Naive B cell (primary cell): ENCODE results near the gene SSR4. TPM values are rescaled to one million over a fixed set of nuclear protein-coding genes. Genes with fewer than 3 reads are reported as not detected.

Experiments used
- ATAC-seq, 2 donors: fragments of 150-1000 bp; cut with Tn5 transposase; 2 replicates each; pipeline ENCODE4 v1.10.0; 2021; ENCODE audit warnings: low read depth in 2 of 2, mild to moderate bottlenecking in 2 of 2, moderate library complexity in 2 of 2
- DNase-seq: peaks from one replicate; pipeline ENCODE4 v3.0.0; 2022
- H3K27ac Mint-ChIP-seq, 6 donors: one replicate each; pipeline ENCODE4 v1.8.0; 2020 to 2022; ENCODE audit warnings: mild to moderate bottlenecking in 6 of 6, mixed read lengths in 6 of 6, moderate library complexity in 5 of 6, inconsistent platforms in 2 of 6
- H3K27me3 Mint-ChIP-seq, 3 donors: one replicate each; pipeline ENCODE4 v1.8.0; 2021 to 2022; ENCODE audit warnings: mixed read lengths in 3 of 3, mild to moderate bottlenecking in 1 of 3
- H3K36me3 Mint-ChIP-seq, 2 donors: one replicate each; pipeline ENCODE4 v1.8.0; 2020 to 2022; ENCODE audit warnings: mixed read lengths in 2 of 2, inconsistent platforms in 1 of 2, mild to moderate bottlenecking in 1 of 2
- H3K4me1 Mint-ChIP-seq, 3 donors: one replicate each; pipeline ENCODE4 v1.8.0; 2020 to 2022; ENCODE audit warnings: mixed read lengths in 3 of 3, inconsistent platforms in 1 of 3, mild to moderate bottlenecking in 1 of 3, moderate library complexity in 1 of 3
- H3K4me3 Mint-ChIP-seq, 8 donors: one replicate each; pipeline ENCODE4 v1.8.0; 2020 to 2022; ENCODE audit warnings: mild to moderate bottlenecking in 8 of 8, mixed read lengths in 8 of 8, moderate library complexity in 8 of 8, inconsistent platforms in 2 of 8
- H3K9me3 Mint-ChIP-seq, 7 donors: one replicate each; pipeline ENCODE4 v1.8.0; 2020 to 2022; ENCODE audit warnings: mixed read lengths in 7 of 7, mild to moderate bottlenecking in 5 of 7, inconsistent platforms in 2 of 7, moderate library complexity in 1 of 7
- polyA plus RNA-seq, 6 donors: library from polyadenylated mRNA; unstranded; fragments of 300-500 nt; fragmentation: Illumina TruSeq; gene quantifications; one replicate each; pipeline ENCODE4 v1.2.3, GENCODE V29; 2021; ENCODE audit warnings: low read depth in 6 of 6

Gene SSR4
- polyA plus RNA-seq, 6 donors from 2014 or later = 308 to 413 (median 364) TPM

DNA sequence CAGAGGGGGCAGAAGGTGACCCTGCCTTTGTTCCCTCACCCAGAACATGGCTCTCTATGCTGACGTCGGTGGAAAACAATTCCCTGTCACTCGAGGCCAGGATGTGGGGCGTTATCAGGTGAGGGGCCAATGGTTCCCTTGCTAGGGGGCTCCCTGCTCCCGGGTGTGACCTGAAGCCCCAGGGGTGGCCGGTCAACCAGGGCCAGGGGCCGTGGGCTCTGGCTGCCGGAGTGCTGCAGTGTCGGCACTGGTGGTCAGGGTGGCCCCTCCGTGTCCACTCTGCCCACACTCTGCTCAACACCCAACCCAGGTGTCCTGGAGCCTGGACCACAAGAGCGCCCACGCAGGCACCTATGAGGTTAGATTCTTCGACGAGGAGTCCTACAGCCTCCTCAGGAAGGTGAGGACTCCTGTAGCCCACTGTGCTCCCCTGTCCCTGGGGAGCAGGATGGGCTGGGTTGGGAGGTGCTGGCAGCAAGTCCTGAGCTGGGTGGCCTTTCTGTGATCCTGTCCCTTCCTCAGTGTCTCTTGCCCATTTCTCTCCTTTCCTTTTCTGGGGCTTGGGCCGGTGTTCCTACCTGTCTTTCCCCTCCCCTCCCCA lies 3.0 kb downstream of the SSR4 start:
- H3K4me1 Mint-ChIP-seq = peaks cover 16 to 25% (median 21%) of the 10 kb centered on the region in 3 donors
- H3K36me3 Mint-ChIP-seq = peaks cover 0 to 7% of the 10 kb centered on the region in 2 donors
- DNase-seq = no peak
- peaks cover 0 to 5% (median 0%) of the 10 kb centered on the region in 7 donors for H3K9me3 Mint-ChIP-seq
- H3K4me3 Mint-ChIP-seq = peak overlapping the region in 2 of 8 donors; percentile 6 to 29
- no peak overlapping the region for H3K27ac Mint-ChIP-seq
- no peak for ATAC-seq
- H3K27me3 Mint-ChIP-seq = no peaks in the 10 kb centered on the region

DNA sequence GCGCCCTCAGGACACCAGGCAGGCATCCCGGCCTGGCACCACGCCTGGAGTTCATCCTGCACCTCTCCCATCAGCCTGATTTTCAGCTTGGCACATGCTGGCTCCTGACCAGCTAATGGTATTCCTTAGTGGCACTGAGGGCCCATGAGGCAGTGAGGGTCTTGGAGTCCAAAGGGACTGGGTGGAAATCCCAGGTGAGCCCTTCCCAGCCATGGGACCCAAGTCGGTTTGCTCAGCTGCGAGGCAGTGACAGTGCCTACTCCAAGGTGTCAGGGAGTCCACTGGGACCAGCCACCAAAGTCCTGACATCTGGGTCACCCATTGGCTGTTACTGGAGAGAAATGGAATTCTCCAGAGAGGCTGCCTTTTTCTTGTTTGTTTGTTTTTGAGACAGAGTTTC lies 4.9 kb downstream of the SSR4 start:
- peaks cover 10 to 16% (median 12%) of the 10 kb centered on the region in 3 donors for H3K4me1 Mint-ChIP-seq
- peaks cover 0 to 5% (median 0%) of the 10 kb centered on the region in 7 donors for H3K9me3 Mint-ChIP-seq
- H3K27me3 Mint-ChIP-seq = no peaks in the 10 kb centered on the region
- no peak overlapping the region for H3K4me3 Mint-ChIP-seq
- no peak overlapping the region for H3K27ac Mint-ChIP-seq
- ATAC-seq (no peak), DNase-seq (no peak)
- H3K36me3 Mint-ChIP-seq = peaks cover 0 to 7% of the 10 kb centered on the region in 2 donors

DNA sequence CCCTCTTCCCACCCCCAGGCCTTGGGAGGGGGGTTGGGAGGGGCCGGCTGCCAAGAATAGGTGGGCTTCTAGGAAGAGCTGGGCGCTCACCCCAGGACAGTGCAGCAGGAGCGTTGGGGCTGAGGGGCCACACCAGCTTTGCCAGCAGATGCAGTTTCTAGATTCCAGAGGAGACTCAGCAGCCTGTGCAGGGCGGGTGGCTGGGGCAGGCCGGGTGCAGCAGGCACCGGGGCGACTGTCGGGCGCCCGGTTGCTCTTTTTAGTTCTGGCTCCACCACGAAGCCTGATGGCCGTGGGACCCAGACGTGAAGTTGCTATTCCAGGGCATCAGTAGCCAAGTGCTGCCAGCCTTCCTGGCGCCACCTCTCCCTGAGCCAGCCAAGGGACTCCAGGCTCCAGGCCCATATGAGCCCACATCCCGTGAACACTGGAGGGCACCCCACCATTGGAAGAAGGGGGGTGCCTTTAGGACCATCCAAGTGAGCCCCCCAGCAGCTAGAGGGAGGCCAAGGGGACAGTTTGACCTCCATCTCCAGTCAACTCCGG lies 5.8 kb downstream of the SSR4 start:
- Mint-ChIP-seq H3K27ac (no peak overlapping the region), H3K36me3 (peaks cover 0 to 7% of the 10 kb centered on the region in 2 donors), H3K27me3 (no peaks in the 10 kb centered on the region), H3K4me3 (no peak overlapping the region), H3K4me1 (peaks cover 6 to 13% (median 7%) of the 10 kb centered on the region in 3 donors), H3K9me3 (peaks cover 0 to 5% (median 0%) of the 10 kb centered on the region in 7 donors)
- DNase-seq (no peak), ATAC-seq (no peak)

- DNase-seq (no peak), ATAC-seq (no peak)
- peaks cover 0 to 7% of the 10 kb centered on the region in 2 donors for H3K36me3 Mint-ChIP-seq
- peaks cover 0 to 5% (median 0%) of the 10 kb centered on the region in 7 donors for H3K9me3 Mint-ChIP-seq
- no peak overlapping the region for H3K4me3 Mint-ChIP-seq
- no peak overlapping the region for H3K27ac Mint-ChIP-seq
- peaks cover 6 to 13% (median 7%) of the 10 kb centered on the region in 3 donors for H3K4me1 Mint-ChIP-seq
- no peaks in the 10 kb centered on the region for H3K27me3 Mint-ChIP-seq
Measured at GRCh38 chrX:153800746-153801145, 6.3 kb downstream of the SSR4 start.

- H3K27ac Mint-ChIP-seq = no peak overlapping the region
Measured at GRCh38 chrX:153801669-153802068, 7.2 kb downstream of the SSR4 start.

DNA sequence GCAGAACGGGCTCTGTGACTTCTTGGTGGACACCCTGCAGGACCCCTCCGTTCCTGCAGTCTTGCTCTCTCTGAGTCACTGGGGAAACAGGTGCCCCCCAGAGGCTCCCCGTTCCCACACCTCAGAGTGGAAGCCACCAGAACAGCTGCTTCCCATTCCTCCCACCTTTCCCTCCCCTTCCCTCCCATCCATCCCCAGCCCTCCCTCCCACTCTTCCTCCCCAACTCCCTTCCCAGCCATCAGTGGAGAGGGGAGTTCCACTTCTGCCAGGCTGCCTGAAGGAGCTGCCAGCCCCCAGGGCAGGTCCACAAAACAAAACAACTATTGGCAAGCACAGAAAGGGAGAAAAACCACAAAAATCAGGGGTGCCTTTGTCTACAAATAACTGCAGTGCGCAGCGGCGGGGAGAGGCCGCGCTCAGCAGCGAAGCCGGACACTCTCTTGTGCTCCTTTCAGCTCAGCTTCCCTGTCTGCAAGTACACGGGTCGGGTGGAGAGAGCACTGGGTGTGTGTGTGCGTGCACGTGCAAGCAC lies 8.1 kb downstream of the SSR4 start:
- ATAC-seq (no peak), DNase-seq (no peak)
- Mint-ChIP-seq H3K4me1 (no peaks in the 10 kb centered on the region), H3K27me3 (peaks cover 0 to 2% (median 0%) of the 10 kb centered on the region in 3 donors), H3K9me3 (peaks cover 0 to 2% (median 0%) of the 10 kb centered on the region in 7 donors), H3K4me3 (no peak overlapping the region), H3K36me3 (peaks cover 0 to 7% of the 10 kb centered on the region in 2 donors), H3K27ac (peak overlapping the region in 2 of 6 donors; percentile 42 to 54)

More at GRCh38 chrX:153801669-153802068, 7.2 kb downstream of the SSR4 start:
- H3K36me3 Mint-ChIP-seq = peaks cover 0 to 7% of the 10 kb centered on the region in 2 donors
- peak overlapping the region in 1 of 8 donors; percentile 56 for H3K4me3 Mint-ChIP-seq
- H3K9me3 Mint-ChIP-seq = peaks cover 0 to 2% (median 0%) of the 10 kb centered on the region in 7 donors
- ATAC-seq (no peak), DNase-seq (no peak)
- peaks cover 0 to 4% (median 0%) of the 10 kb centered on the region in 3 donors for H3K4me1 Mint-ChIP-seq
- no peaks in the 10 kb centered on the region for H3K27me3 Mint-ChIP-seq

DNA sequence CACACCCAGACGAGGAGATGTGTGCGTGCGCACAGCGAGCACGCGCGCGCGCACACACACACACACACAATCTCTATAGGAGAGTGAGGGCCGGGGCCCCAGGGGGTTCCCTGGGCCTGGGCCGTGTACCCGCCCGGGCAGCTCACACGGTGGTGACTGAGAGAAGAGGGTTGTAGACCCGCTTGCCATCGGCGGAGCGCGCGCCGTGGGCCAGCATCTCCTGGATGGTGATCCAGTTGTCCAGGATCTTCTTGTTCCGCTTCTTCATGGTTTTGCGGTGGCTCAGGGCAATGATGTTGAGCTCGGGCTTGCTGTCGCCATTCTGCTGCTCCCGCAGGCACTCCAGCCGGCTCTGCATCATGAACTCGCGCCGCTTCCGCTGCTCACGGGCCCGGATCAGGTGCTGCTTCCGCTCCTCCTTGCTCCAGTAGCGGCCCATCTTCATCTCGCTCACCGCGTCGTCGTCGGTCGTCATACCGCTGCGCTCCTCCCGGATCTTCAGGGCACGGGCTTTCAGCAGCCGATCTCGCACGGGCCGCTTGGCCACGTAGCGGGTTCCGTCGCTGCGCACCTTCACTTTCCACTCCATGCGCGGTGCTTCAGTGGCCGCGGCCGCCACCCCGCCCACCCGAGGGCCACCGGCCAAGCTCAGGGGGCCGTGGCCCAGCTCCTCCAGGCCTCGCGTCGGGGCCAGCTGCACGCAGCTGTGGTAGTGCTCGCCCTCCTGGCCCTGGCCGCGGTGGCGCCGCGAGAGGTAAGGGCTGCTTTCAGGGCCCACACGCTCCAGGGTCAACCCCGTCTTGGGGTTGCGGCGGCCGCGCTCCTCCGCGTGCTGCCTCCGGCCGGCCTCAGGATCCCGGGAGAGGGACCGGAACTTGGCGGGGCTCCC lies 9.0 kb downstream of the SSR4 start:
- H3K4me1 Mint-ChIP-seq = no peaks in the 10 kb centered on the region
- ATAC-seq (no peak), DNase-seq (no peak)
- H3K27me3 Mint-ChIP-seq = peaks cover 0 to 8% (median 0%) of the 10 kb centered on the region in 3 donors
- H3K36me3 Mint-ChIP-seq = peaks cover 0 to under 1% of the 10 kb centered on the region in 2 donors
- no peak overlapping the region for H3K4me3 Mint-ChIP-seq
- peaks cover 0 to 3% (median 0%) of the 10 kb centered on the region in 7 donors for H3K9me3 Mint-ChIP-seq
- H3K27ac Mint-ChIP-seq = peak overlapping the region in 1 of 6 donors; percentile 34

DNA sequence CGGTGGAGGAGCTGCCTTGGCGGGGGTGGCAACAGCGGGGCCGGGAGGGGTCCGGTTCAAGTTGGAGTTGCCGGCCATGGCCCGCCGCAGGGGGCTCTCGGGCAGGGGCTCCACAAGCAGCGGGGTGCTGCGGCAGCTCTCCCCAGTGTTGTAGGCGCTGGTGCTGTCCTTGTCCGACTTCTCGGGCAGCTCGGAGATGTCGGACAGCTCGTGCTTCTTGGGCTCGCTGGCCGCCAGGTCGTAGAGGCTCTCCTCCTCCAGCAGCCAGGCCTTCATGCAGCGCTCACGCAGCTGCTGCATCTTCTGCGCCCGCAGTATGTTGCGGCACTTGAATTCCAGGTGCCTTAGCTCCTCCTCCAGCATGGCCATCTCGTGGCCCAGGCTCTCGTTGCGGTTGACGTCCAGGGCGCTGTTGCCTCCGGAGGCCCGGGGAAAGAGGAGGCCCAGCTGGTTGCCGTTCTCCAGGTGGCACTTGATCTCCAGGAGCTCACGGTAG lies 9.7 kb downstream of the SSR4 start:
- peaks cover 0 to 8% (median 0%) of the 10 kb centered on the region in 3 donors for H3K27me3 Mint-ChIP-seq
- no peak overlapping the region for H3K27ac Mint-ChIP-seq
- no peaks in the 10 kb centered on the region for H3K36me3 Mint-ChIP-seq
- H3K9me3 Mint-ChIP-seq = peaks cover 0 to 3% (median 0%) of the 10 kb centered on the region in 7 donors
- peak overlapping the region in 1 of 8 donors; percentile 41 for H3K4me3 Mint-ChIP-seq
- H3K4me1 Mint-ChIP-seq = no peaks in the 10 kb centered on the region
- no peak for DNase-seq
- no peak for ATAC-seq

DNA sequence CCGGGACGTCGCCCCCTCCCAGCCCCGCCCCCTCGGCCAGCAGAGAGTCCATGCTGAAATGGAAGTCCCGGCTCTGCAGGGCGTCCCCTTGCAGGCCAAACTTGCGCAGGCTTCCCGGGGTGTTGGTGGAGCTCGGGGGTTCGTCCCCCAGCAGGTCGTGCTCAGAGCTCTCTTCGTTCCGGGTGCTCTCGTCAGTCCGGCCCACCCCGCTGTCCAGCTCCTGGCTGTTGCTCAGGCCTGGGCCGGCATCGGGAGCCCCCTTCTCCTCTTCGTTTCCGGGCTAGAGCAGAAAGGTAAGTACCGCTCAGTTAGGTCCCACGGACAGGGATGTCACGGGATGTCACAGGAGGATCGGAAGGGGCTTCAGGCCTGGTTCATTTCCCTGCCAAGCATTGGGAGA lies 10.2 kb downstream of the SSR4 start:
- Mint-ChIP-seq H3K36me3 (no peaks in the 10 kb centered on the region), H3K27me3 (peaks cover 0 to 8% (median 0%) of the 10 kb centered on the region in 3 donors), H3K4me3 (no peak overlapping the region), H3K4me1 (no peaks in the 10 kb centered on the region), H3K9me3 (peaks cover 0 to 3% (median 0%) of the 10 kb centered on the region in 7 donors), H3K27ac (no peak overlapping the region)
- DNase-seq = no peak
- no peak for ATAC-seq

- H3K4me1 Mint-ChIP-seq = no peaks in the 10 kb centered on the region
- peaks cover 0 to 3% (median 0%) of the 10 kb centered on the region in 7 donors for H3K9me3 Mint-ChIP-seq
- no peak overlapping the region for H3K27ac Mint-ChIP-seq
- ATAC-seq (no peak), DNase-seq (no peak)
- peaks cover 0 to 8% (median 0%) of the 10 kb centered on the region in 3 donors for H3K27me3 Mint-ChIP-seq
- peak overlapping the region in 1 of 8 donors; percentile 53 for H3K4me3 Mint-ChIP-seq
- no peaks in the 10 kb centered on the region for H3K36me3 Mint-ChIP-seq
Measured at GRCh38 chrX:153805436-153805835, 11.0 kb downstream of the SSR4 start.

- no peak overlapping the region for H3K4me3 Mint-ChIP-seq
- H3K4me1 Mint-ChIP-seq = no peaks in the 10 kb centered on the region
- H3K9me3 Mint-ChIP-seq = peaks cover 0 to 3% (median 0%) of the 10 kb centered on the region in 7 donors
- H3K36me3 Mint-ChIP-seq = no peaks in the 10 kb centered on the region
- ATAC-seq (no peak), DNase-seq (no peak)
- peaks cover 8 to 17% (median 9%) of the 10 kb centered on the region in 3 donors for H3K27me3 Mint-ChIP-seq
- no peak overlapping the region for H3K27ac Mint-ChIP-seq
Measured at GRCh38 chrX:153806999-153807575, 12.6 kb downstream of the SSR4 start.

GRCh38 chrX:153807976-153808375 lies 13.5 kb downstream of the SSR4 start:
- Mint-ChIP-seq H3K9me3 (peaks cover 0 to 3% (median 0%) of the 10 kb centered on the region in 7 donors), H3K27me3 (peaks cover 10 to 26% (median 13%) of the 10 kb centered on the region in 3 donors), H3K36me3 (no peaks in the 10 kb centered on the region), H3K27ac (no peak overlapping the region), H3K4me1 (no peaks in the 10 kb centered on the region), H3K4me3 (peak overlapping the region in 1 of 8 donors; percentile 76)
- DNase-seq = no peak
- no peak for ATAC-seq

- H3K4me3 Mint-ChIP-seq = no peak overlapping the region
- no peak overlapping the region for H3K27ac Mint-ChIP-seq
- H3K27me3 Mint-ChIP-seq = peaks cover 20 to 51% (median 34%) of the 10 kb centered on the region in 3 donors
- peaks cover 0 to 3% (median 1%) of the 10 kb centered on the region in 7 donors for H3K9me3 Mint-ChIP-seq
- H3K36me3 Mint-ChIP-seq = no peaks in the 10 kb centered on the region
- ATAC-seq = no peak
- no peak for DNase-seq
- H3K4me1 Mint-ChIP-seq = peaks cover 8 to 16% (median 14%) of the 10 kb centered on the region in 3 donors
Measured at GRCh38 chrX:153812220-153812619, 17.8 kb downstream of the SSR4 start.
